Left renal cortex interstitium (tissue), 4 donors: ENCODE results near the gene NEUROD4. TPM values are rescaled to one million over a fixed set of nuclear protein-coding genes. Genes with fewer than 3 reads are reported as not detected.
"Not testable (repeated sequence)": the region's sequence is repeated elsewhere in the genome, so short reads cannot be mapped to it uniquely, and the experiment has no call there.

Source experiments
- DNase-seq, 4 donors: peaks; one replicate each; pipeline ENCODE4 v3.0.0-alpha.2; 2013; ENCODE audit warnings: low read depth in 4 of 4, low spot score in 2 of 4, missing footprints in 1 of 4
- polyA plus RNA-seq, 4 donors: library from polyadenylated mRNA; unstranded; fragments of 120-200 nt; gene quantifications; one replicate each; pipeline ENCODE4 v1.2.1, GENCODE V29; 2013; ENCODE audit not compliant: insufficient read length in 4 of 4

The NEUROD4 gene, protein sequence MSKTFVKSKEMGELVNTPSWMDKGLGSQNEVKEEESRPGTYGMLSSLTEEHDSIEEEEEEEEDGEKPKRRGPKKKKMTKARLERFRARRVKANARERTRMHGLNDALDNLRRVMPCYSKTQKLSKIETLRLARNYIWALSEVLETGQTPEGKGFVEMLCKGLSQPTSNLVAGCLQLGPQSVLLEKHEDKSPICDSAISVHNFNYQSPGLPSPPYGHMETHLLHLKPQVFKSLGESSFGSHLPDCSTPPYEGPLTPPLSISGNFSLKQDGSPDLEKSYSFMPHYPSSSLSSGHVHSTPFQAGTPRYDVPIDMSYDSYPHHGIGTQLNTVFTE
- polyA plus RNA-seq = not detected

DNA sequence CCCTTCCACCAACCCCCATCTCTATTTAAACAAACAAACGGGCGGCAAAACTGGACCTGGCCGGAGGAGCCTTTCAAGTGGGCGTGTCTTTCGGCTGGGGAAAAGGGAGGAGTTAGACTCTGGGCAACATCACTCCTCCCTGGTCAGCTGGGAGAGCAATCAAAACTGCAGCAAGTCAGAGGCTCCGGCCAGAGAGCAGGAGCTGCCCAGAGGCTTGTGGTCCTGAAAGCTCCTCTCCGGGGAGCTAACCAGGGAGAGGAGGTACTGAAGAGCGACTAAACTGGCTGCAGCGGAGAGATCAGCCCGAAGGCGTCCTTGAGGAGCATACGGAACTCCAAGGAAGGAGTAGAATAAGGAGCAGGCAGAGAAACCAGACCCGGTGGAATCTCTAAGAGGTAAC, at the start of gene NEUROD4:
Gene NEUROD4 (plus strand): TSS at position 191 of the 400 bp plus-strand sequence. CDS start 6,466 bp downstream, outside the sequence.
- DNase-seq = peak; percentile 47 to 77 (median 58)

DNA sequence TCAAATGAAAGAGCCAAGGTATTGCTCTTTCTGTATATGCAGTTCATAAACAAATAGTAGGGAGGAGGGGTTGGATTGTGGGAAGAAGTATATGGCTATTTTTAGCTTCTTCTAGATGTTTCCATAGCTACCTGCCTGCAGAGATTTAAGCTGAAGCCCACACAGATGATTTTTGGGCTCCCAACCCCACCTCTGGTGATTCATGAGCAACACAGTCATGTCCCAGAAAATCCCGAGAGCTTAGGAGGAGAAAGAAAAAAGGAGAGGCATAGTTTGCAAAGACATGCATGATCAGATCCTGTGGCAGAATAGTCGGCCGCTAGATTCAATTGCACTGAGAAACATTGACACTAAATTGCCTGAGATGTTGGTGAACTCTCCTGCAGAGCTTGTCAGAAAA, 49.0 kb upstream of the NEUROD4 start:
- no peak for DNase-seq

DNA sequence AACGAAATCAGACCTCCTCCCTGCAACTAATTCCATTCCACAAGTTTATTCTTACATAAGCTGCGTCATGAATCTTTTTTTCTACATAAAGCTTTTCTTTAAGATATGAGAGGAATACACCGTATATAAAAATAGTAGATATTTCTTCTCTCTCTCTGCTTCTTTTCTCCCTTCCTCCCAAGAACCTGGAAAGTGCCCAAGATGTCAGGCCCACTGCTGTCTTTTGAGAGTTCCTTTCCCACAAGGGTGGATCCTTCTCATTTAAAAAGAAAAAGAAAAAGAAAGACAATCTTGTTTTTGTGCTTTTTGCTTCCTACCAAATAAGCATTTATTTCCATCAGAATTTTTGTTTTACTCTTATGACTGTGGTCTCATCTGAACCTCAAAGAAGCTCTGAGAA, 46.2 kb upstream of the NEUROD4 start:
- DNase-seq = no peak

DNA sequence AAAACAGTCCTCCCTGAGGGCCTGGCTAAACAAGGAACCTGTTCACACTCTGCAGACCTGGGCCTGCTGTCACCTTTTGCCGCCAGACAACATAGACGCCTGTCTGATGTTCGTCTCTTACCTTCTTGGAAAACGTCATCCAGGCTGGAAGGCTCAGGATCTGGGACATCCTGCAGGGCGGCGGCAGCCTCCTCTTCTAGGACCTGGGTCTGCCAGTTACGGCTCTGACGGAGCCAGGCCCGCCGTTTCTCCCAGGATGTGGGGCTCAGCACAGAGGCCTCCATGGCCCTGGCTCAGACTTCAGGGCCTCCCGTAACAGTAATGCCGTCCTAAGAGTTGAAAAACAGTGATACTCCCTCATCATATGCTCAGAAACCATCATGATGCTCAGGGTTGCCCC, 45.5 kb upstream of the NEUROD4 start:
- no peak for DNase-seq

DNA sequence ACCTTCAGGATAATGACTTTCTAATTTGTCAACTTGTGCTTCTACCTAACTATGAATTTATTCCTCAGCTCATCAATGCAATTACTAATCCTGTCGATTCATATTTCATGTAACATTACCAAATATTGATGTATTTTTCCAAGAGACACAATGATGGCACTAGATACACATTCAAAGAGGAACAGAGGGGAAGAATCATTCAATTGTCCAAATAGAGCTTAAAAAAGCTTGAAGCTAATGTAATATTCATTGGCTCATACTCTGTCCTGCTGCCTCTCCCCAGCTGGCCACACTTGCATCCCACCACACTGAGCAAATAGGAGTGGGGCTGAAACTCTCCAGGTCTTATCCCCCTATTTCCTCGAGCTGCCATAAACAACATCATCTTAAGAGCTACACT, 44.5 kb upstream of the NEUROD4 start:
- no peak for DNase-seq

DNA sequence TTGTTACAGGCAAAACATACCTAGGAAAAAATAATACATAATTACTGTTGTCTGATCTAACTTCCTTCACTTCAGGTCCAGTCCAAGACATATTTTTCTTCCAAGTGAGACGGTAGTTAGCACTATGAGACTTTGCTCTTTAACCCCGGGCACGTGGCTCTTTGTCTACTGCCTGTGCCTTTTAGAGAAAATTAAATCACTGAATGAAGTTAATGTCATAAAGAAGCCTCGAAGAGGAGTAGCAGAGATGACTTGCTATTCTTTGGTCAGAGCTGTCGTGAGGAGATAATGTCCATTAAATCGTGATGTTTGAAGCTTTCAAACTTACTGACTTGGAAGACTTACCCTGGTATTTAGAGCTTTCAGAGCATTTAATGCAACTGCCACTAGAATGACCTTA, 43.9 kb upstream of the NEUROD4 start:
- DNase-seq = no peak

DNA sequence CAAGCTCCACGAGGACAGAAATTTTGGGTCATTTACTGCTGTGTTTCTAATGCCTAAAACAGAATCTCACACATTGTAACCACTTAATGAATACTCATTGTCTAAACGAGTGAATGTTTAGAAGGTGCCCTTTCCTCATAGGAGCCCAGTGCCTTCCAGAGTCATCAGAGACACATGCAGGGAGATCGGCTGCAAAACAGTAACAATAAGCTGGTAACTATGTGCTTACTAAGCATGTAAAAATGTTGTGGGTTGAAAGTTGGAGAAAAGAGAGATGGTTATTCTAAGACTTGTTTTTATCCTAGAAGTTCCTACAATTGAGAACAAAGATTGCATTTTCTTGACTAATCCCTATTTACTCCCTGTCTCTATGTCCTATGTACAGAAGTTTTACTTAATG, 42.6 kb upstream of the NEUROD4 start:
- no peak for DNase-seq

DNA sequence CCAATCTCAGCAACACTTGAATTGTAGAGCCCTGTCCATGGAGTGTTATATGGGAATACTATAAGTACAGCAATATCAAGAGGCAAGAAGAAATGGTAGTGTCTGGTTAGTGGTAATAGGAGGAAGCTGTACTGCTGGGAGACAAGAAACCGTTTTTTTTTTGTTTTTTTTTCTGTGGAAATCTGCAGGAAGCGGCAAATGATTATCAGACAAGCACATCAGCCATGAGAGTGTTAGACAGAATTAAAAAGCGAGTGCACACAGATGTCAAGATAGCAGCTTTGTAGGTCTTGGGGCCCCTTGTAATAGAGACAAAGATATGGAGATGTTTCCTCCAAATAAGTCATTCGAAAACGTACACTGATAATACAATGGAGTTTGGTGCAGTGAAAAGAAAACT, 41.9 kb upstream of the NEUROD4 start:
- no peak for DNase-seq

DNA sequence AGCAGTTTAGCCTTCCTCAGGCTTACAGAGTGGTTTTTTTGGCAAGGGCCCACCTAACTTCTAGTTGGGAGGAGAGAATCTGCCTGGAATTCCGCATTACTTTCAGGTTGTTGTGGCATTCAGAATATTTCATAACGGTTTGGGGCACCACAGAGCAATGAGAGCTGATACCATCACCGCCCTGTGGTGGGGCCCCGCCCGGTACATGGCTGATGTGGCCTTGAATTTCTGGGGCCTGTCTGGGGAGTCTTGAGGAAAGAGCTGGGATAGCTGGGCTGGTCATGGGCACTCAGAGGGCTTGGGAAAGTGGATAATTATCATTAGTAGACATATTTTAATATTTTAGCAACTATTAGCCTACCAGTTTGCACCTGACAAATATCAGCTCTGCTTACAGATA, 39.4 kb upstream of the NEUROD4 start:
- no peak for DNase-seq

DNA sequence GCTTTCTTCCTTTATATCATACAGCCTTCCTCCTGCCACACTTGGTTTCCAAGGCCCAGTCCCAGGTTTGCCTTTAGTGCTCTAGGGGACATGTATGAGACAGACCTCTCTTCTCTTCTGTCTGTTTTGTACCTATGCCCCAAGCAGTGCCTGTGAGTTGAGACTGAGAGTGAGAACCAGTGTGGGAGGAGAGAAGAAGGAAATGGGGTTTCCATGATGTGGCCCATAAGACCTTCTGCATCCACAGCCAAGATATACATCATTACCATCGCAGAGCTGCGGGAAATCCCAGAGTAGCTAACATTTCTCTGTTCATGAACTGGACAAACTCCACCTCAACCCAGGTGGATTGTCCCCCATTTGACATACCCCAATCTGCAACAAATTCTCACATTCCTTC, 38.0 kb upstream of the NEUROD4 start:
- DNase-seq = no peak

DNA sequence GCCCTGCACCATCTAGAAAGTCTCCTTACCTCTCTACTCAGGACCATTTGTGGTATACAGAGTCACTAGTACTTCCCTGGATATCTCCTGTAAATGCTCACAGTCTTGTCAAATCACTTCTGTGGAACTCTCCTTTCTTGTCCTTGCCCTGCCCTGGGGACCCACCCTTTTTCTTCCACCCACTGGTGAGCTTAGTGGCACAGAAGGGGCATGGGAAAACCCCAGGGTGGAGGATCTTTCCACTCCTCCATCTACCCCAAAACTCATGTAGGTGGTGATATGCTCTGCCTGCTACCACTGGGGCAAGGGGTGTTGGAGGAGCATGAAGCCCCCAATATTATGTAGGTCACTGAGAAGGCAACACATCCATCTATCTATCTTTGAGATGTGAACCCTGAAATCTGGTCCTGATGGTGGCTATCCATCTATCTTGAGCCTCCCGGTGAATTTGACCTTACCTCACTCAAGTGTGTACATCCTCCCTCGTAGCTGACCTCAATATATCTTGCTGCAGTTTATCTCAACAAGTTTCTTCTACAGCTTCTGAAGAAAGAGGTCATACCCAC, 36.2 kb upstream of the NEUROD4 start:
- no peak for DNase-seq

DNA sequence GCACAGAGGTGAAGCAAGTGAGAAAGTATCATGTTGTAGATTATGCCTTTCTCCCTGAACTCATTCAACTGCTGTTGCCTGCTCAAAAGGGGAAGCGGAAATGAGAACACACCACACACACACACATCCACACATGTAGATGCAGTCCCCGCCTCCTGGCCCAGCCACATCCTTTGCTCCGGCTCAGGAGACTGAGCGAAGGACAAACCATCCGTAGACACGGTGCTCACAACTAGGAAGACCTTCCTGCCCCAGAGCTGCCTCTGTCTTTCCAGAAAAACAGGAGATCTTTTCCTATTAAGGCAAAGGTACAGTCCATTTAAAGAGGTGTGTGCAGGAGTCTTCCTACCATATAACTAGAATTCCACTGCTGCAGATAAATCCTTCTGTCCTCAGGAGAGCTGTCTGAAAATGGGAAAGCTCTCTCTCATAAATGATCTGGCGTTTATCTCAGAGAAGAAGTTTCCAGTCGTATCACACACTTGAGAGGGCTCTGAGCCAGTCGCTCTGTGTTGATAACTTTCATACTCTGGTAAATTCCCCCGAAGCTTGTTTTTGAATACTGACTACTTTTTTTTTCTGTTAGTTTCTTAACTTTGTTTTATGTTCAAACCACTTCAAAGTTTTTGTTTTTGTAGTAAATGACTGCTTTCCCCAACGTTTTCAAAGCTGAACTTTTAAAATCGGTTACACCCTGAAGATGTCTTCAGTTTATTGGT, 35.0 kb upstream of the NEUROD4 start, which contains the start of gene TESPA1:
Gene TESPA1 (minus strand): TSS at position 105 of the 719 bp plus-strand sequence. CDS start 10,200 bp downstream, outside the sequence.
- DNase-seq = no peak

DNA sequence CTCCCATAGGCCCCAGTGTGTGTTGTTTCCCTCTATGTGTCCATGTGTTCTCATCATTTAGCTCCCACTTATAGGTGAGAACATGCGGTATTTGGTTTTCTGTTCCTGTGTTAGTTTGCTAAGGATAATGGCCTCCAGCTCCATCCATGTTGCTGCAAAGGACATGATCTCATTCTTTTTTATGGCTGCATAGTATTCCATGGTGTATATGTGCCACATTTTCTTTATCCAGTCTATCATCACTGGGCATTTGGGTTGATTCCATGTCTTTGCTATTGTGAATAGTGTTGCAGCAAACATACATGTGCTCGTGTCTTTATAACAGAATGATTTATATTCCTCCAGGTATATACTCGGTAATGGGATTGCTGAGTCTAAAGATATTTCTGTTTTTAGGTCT, 33.0 kb upstream of the NEUROD4 start:
- not testable (repeated sequence) for DNase-seq

DNA sequence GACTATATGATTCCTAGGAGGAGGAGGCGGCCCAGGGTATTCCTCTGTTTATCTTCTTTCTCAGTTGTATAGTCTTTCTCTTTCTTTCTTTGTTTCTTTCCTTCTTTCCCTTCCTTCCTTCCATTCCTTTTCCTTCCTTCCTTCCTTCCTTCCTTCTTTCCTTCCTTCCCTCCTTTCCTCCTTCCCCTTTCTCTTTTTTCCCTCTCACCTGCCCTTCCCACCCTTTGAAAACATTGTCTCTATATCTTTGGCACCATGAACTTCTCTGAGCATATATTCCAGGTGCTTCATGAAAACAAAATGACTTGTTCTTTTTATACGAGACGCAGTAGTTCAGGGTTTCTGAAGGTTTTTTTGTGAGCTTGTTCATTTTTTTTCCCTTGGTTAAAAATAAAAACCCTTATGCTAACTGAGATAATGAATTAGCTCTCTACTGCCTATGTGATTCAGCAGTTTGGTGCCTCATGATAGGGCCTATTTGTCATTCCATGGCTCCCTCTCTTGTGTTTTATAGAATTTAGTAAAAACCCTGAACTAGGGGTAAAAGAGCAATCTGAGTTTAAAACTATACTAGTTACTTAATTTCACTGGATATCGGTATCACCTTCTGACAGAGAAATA, 32.1 kb upstream of the NEUROD4 start:
- DNase-seq = no peak

DNA sequence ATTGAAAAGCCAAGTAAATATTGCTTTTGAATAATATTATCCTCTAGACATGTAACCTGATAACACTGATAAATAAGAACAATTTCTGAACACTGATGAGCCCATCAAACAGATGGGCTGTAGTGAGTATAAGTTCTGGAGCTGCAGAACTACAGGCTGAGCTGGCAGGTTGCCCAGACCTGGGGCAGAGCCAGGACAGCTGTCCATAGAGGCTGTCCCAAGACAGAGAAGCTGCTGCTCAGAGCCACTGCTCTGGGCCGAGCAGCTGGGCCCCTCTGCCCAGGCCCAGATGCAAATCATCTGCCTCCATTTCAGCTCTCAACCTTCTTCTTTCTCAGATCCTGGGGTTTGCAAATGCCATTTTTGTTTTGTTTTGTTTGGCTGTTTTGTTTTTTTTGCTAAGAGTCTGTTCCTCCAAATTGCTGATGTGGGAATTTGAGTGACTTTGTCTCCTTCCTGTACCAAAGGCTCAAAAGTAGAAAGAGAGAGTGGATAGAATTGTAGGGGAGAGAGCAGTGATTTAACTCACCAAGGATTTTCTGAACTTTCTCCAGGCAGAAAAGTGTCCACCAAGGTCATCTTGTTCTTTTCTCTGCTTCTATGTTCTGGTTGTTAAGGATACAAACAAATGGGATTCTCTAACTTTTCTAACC, 31.2 kb upstream of the NEUROD4 start:
- no peak for DNase-seq

DNA sequence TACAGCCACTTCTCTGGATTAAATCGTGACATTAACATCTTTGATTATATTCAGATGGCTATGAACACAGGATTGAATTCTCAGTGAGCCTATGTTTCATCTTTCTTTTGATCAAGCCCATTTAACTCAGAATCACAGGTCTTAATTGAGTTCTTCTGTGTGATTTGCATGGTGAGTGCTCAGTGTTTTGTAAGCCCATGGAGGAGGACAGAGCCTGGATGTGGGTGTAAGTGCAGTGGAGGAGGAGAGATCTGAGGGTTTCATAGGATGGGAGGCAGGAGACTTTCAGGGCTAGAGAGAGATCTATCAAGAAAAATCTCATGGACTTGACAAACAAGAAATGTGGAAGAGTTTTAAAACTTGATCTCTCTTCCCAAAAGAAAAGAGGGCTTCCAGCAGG, 29.9 kb upstream of the NEUROD4 start:
- no peak for DNase-seq

DNA sequence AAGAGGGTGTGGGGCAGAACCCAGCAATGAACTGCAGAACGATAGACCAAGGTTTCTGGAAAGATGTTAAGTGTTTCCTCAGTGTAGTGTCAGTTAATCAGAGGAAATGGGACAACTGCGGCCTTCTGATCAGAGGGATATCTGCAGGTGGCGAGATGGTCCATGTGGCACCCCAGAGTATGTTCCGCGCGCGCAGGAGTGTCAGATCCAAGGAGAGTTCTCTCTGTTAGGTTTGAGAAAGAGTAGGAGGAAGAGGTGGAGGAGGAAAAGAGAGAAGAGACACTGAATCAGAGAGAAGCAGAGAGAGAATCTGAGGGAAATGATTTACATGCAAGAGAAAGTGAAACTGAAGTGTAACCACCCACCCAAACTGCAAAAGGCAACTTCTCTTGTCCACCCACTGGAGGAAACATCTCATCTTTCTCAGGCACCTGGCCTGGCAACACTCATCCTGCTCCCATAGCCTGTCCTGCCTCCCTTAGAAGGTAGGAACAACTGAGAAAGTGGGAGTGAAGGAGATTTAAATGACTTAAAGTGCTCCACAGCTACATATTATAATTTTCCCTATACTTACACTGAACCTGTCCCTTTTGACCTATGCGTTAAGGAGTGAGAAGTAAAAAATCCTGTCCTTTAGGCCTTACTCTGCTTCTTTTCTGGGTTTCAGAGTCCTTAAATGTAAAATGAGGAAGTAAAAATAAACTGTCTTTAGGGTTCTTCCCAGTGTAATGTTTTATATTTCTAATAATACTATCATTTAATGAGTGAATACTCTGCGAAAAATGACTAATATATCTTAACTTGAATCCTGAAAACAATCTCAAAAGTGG, 28.4 kb upstream of the NEUROD4 start:
- no peak for DNase-seq

DNA sequence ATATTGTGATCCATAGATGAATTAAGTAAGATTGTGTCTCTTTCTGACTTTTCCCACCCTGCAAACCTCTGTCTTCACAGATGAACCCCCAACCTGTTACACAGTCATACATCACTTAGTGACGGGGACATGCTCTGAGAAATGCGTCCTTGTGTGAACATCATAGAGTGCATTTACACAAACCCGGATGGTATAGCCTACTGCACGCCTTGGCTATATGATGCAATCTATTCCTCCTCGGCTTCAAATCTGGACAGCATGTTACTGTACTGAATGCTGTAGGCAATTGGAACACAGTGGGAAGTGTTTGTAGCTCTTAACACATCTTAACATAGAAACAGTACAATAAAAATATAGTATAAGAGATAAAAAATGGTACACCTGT, 27.8 kb upstream of the NEUROD4 start:
- DNase-seq = no peak

DNA sequence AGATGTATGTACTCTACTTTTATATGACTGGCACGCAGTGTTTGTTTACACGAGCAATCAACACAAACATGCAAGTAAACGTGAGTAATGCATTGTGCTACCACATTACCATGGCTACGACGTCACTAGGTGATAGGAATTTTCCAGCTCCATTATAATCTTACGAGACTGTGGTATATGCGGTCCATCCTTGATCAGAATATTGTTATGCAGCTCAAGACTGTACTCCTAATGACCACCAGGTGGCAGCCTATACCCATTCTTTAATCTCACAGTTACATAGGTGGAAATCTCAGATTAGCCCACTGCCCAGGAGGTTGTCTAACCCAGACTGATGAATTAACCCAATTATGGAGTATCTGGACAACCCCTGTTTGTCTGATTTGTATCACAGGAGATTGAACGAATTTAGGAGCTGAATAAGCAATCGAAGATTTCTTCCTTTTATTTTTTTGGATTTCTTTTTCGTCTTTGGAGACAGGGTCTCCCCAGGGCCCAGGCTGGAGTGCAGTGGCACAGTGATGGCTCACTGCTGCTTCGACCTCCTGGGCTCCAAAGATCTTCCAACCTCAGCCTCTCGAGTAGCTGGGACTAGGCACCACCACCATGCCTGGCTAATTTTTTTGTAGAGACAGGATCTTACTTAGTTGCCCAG, 26.5 kb upstream of the NEUROD4 start:
- DNase-seq = peak in 3 of 4 donors; percentile 34 to 54 (median 40)
